HepG2 (cell line): Measurements from ENCODE around the gene PIBF1. TPM values are rescaled to one million over a fixed set of nuclear protein-coding genes. Genes with fewer than 3 reads are reported as not detected.
A peak's percentile ranks its signal among the peaks of the same experiment; 100 is the strongest.

Experiments
- GPBP1L1 ChIP-seq: sonication (generic); formaldehyde crosslinking; IDR thresholded peaks from 2 replicates; pipeline ENCODE4 v1.5.0; 2020; ENCODE audit warnings: mild to moderate bottlenecking, missing genetic modification reagents
- HNRNPK ChIP-seq: fragments of 200-400 bp; formaldehyde crosslinking; IDR thresholded peaks from 2 replicates; pipeline ENCODE4 v1.6.1; 2018; ENCODE audit warnings: low read length, low read depth, moderate library complexity, mild to moderate bottlenecking; ENCODE audit not compliant: poor library complexity, severe bottlenecking
- MNT ChIP-seq: fragments of 450-650 bp; IDR thresholded peaks from 2 replicates; pipeline ENCODE4 v1.6.1; 2016
- MTA1 ChIP-seq: sonication (generic); formaldehyde crosslinking; IDR thresholded peaks from 2 replicates; pipeline ENCODE4 v1.4.0; 2020; ENCODE audit warnings: missing genetic modification reagents, mild to moderate bottlenecking, borderline replicate concordance
- SIX4 ChIP-seq: sonication (generic); formaldehyde crosslinking; IDR thresholded peaks from 2 replicates; pipeline ENCODE4 v1.4.0; 2020; ENCODE audit warnings: missing genetic modification reagents
- ZBTB25 ChIP-seq: IDR thresholded peaks from 2 replicates; pipeline ENCODE4 v1.6.1; 2018; ENCODE audit warnings: missing genetic modification reagents
- ZNF335 ChIP-seq: sonication (generic); formaldehyde crosslinking; IDR thresholded peaks from 2 replicates; pipeline ENCODE4 v1.4.0; 2020; ENCODE audit warnings: missing genetic modification reagents
- ZNF354B ChIP-seq: sonication (generic); formaldehyde crosslinking; IDR thresholded peaks from 2 replicates; pipeline ENCODE4 v1.8.0; 2022; ENCODE audit warnings: mild to moderate bottlenecking, missing genetic modification reagents
- ZNF451 ChIP-seq: sonication (generic); formaldehyde crosslinking; IDR thresholded peaks from 2 replicates; pipeline ENCODE4 v1.5.0; 2020; ENCODE audit warnings: mild to moderate bottlenecking, missing genetic modification reagents
- ZNF547 ChIP-seq: sonication (generic); formaldehyde crosslinking; IDR thresholded peaks from 2 replicates; pipeline ENCODE4 v1.5.1; 2020; ENCODE audit warnings: mild to moderate bottlenecking, missing genetic modification reagents
- ZNF761 ChIP-seq: sonication (generic); formaldehyde crosslinking; conservative IDR thresholded peaks from 2 replicates; pipeline ENCODE4 v1.4.0; 2020; ENCODE audit warnings: mild to moderate bottlenecking, missing genetic modification reagents
- polyA plus RNA-seq, 8 experiments: library from polyadenylated mRNA; depleted of rRNA in 3 of 8; stranded (reverse) in 7 of 8; unstranded in 1 of 8; fragments of >200 nt; fragmentation: Illumina TruSeq in 4 of 8; extraction: Trizol in 4 of 8; gene quantifications; 2 replicates each; pipeline versions ENCODE4 v1.2.1 to v1.2.3, GENCODE V29; 2011 to 2016; ENCODE audit warnings: low read depth in 4 of 8, missing spikeins in 1 of 8, mixed read lengths in 1 of 8; ENCODE audit not compliant: insufficient read depth in 1 of 8
- total RNA-seq, 5 experiments: library from RNA; depleted of rRNA; stranded (reverse); fragments of >200 nt; fragmentation: Illumina TruSeq; extraction: Trizol; gene quantifications; 2 replicates each; pipeline ENCODE4 v1.2.3, GENCODE V29; 2016; ENCODE audit warnings: low read depth in 1 of 5
- TF ChIP-seq, protein P1 (sequence below): sonication (generic); formaldehyde crosslinking; IDR thresholded peaks from one replicate; pipeline ENCODE4 v1.5.1; 2020; ENCODE audit warnings: mild to moderate bottlenecking, missing genetic modification reagents; ENCODE audit errors: not compliant biosample characterization
- TF ChIP-seq, protein P2 (sequence below), 2 experiments: sonication (generic) in 1 of 2; formaldehyde crosslinking in 1 of 2; IDR thresholded peaks; 2 replicates each; pipeline versions ENCODE4 v1.5.1 to v1.6.1; 2011 to 2020; ENCODE audit warnings: borderline replicate concordance in 1 of 2, low read depth in 1 of 2, low read length in 1 of 2, mild to moderate bottlenecking in 1 of 2, missing genetic modification reagents in 1 of 2, moderate library complexity in 1 of 2

Gene PIBF1
- total and polyA plus RNA-seq, 2 of the 13 experiments (the other 11 are each of a cell fraction or from before 2014, with no cell fraction given): 4.2 to 15.8 TPM

- TF ChIP-seq ZNF335 (CRISPR knock-in tag) (peak; percentile 46; the same call in 1 of the 2 replicates), GPBP1L1 (CRISPR knock-in tag) (no peak), ZNF451 (no peak), HNRNPK (peak; percentile 41), ZNF761 (no peak), MTA1 (no peak), SIX4 (no peak), ZBTB25 (CRISPR knock-in tag) (no peak), ZNF547 (CRISPR knock-in tag) (peak; percentile 64; the same call in 1 of the 2 replicates), MNT (peak; percentile 33; the same call in 1 of the 2 replicates), ZNF354B (CRISPR knock-in tag) (0 out of 2 replicates have a peak, but pooled peaks have one; percentile 23)
- TF ChIP-seq, protein P1, sequence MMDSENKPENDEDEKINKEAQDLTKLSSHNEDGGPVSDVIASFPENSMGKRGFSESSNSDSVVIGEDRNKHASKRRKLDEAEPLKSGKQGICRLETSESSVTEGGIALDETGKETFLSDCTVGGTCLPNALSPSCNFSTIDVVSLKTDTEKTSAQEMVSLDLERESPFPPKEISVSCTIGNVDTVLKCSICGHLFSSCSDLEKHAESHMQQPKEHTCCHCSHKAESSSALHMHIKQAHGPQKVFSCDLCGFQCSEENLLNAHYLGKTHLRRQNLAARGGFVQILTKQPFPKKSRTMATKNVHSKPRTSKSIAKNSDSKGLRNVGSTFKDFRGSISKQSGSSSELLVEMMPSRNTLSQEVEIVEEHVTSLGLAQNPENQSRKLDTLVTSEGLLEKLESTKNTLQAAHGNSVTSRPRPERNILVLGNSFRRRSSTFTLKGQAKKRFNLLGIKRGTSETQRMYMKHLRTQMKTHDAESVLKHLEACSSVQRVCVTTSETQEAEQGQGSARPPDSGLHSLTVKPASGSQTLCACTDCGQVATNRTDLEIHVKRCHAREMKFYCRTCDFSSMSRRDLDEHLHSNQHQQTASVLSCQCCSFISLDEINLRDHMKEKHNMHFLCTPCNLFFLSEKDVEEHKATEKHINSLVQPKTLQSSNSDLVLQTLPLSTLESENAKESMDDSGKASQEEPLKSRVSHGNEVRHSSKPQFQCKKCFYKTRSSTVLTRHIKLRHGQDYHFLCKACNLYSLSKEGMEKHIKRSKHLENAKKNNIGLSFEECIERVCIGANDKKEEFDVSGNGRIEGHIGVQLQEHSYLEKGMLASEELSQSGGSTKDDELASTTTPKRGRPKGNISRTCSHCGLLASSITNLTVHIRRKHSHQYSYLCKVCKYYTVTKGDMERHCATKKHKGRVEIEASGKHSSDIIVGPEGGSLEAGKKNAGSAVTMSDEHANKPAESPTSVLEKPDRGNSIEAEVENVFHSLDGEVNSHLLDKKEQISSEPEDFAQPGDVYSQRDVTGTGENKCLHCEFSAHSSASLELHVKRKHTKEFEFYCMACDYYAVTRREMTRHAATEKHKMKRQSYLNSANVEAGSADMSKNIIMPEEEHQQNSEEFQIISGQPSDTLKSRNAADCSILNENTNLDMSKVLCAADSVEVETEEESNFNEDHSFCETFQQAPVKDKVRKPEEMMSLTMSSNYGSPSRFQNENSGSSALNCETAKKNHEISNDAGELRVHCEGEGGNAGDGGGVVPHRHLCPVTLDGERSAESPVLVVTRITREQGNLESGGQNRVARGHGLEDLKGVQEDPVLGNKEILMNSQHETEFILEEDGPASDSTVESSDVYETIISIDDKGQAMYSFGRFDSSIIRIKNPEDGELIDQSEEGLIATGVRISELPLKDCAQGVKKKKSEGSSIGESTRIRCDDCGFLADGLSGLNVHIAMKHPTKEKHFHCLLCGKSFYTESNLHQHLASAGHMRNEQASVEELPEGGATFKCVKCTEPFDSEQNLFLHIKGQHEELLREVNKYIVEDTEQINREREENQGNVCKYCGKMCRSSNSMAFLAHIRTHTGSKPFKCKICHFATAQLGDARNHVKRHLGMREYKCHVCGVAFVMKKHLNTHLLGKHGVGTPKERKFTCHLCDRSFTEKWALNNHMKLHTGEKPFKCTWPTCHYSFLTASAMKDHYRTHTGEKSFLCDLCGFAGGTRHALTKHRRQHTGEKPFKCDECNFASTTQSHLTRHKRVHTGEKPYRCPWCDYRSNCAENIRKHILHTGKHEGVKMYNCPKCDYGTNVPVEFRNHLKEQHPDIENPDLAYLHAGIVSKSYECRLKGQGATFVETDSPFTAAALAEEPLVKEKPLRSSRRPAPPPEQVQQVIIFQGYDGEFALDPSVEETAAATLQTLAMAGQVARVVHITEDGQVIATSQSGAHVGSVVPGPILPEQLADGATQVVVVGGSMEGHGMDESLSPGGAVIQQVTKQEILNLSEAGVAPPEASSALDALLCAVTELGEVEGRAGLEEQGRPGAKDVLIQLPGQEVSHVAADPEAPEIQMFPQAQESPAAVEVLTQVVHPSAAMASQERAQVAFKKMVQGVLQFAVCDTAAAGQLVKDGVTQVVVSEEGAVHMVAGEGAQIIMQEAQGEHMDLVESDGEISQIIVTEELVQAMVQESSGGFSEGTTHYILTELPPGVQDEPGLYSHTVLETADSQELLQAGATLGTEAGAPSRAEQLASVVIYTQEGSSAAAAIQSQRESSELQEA (CRISPR knock-in tag): no peak
- TF ChIP-seq, protein P2, sequence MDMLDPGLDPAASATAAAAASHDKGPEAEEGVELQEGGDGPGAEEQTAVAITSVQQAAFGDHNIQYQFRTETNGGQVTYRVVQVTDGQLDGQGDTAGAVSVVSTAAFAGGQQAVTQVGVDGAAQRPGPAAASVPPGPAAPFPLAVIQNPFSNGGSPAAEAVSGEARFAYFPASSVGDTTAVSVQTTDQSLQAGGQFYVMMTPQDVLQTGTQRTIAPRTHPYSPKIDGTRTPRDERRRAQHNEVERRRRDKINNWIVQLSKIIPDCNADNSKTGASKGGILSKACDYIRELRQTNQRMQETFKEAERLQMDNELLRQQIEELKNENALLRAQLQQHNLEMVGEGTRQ (IDR thresholded peaks at IDR 0.05; ENCODE audit: low read depth, low read length): no peak
- TF ChIP-seq, protein P2 (CRISPR knock-in tag; IDR thresholded peaks at IDR 0.05; ENCODE audit: borderline replicate concordance): no peak
Observed at GRCh38 chr13:73058736-73059459, 277.0 kb downstream of the PIBF1 start, which contains the start of gene KLF5 (continued).
